SK-N-SH treated with all-trans-retinoic acid at 6 μM for 48 hours (cell line): Measurements from ENCODE around the gene FZR1.

Source experiments
- ATAC-seq: fragments of 200-7000 bp; cut with Tn5 transposase; 3 replicates; pipeline ENCODE4 v1.9.1; 2020; ENCODE audit warnings: mild to moderate bottlenecking, moderate library complexity
- ARNTL ChIP-seq: fragments of 450-650 bp; formaldehyde crosslinking; IDR thresholded peaks from 2 replicates; pipeline ENCODE4 v1.5.0; 2020; ENCODE audit warnings: low read depth, mild to moderate bottlenecking, moderate library complexity, borderline replicate concordance
- CREB5 ChIP-seq: fragments of 250-450 bp; sonication (Bioruptor Pico); IDR thresholded peaks from 2 replicates; pipeline ENCODE4 v1.5.1; 2020; ENCODE audit warnings: low read depth, mild to moderate bottlenecking, moderate library complexity
- GLIS3 ChIP-seq: fragments of 250-450 bp; sonication (Bioruptor Pico); IDR thresholded peaks from 2 replicates; pipeline ENCODE4 v1.5.0; 2020; ENCODE audit warnings: mild to moderate bottlenecking, moderate library complexity
- ISL1 ChIP-seq: fragments of 250-450 bp; sonication (Bioruptor Pico); IDR thresholded peaks from 2 replicates; pipeline ENCODE4 v2.1.2; 2022; ENCODE audit warnings: mild to moderate bottlenecking, moderate library complexity
- PATZ1 ChIP-seq: fragments of 250-450 bp; sonication (Bioruptor Pico); IDR thresholded peaks from 2 replicates; pipeline ENCODE4 v1.8.0; 2020; ENCODE audit warnings: mild to moderate bottlenecking, moderate library complexity, borderline replicate concordance
- POU6F1 ChIP-seq: fragments of 250-450 bp; sonication (Bioruptor Pico); IDR thresholded peaks from 2 replicates; pipeline ENCODE4 v1.8.0; 2021; ENCODE audit warnings: low read depth, mild to moderate bottlenecking, moderate library complexity, borderline replicate concordance
- PPARA ChIP-seq: fragments of 250-450 bp; sonication (Bioruptor Pico); IDR thresholded peaks from 2 replicates; pipeline ENCODE4 v1.5.0; 2020; ENCODE audit warnings: mild to moderate bottlenecking, borderline replicate concordance
- RARB ChIP-seq: fragments of 250-450 bp; sonication (Bioruptor Pico); IDR thresholded peaks from 2 replicates; pipeline ENCODE4 v1.8.0; 2021; ENCODE audit warnings: mild to moderate bottlenecking, moderate library complexity
- SNAI2 ChIP-seq: fragments of 250-450 bp; sonication (Bioruptor Pico); IDR thresholded peaks from 2 replicates; pipeline ENCODE4 v1.5.0; 2020; ENCODE audit warnings: mild to moderate bottlenecking, moderate library complexity
- TOX ChIP-seq: fragments of 250-450 bp; sonication (Bioruptor Pico); IDR thresholded peaks from 2 replicates; pipeline ENCODE4 v1.8.0; 2021; ENCODE audit warnings: mild to moderate bottlenecking, moderate library complexity, borderline replicate concordance
- TSHZ2 ChIP-seq: fragments of 250-450 bp; sonication (Bioruptor Pico); IDR thresholded peaks from 2 replicates; pipeline ENCODE4 v1.5.0; 2020; ENCODE audit warnings: mild to moderate bottlenecking, moderate library complexity
- ZC3H10 ChIP-seq: fragments of 250-450 bp; sonication (Bioruptor Pico); IDR thresholded peaks from 2 replicates; pipeline ENCODE4 v1.5.1; 2021; ENCODE audit warnings: mild to moderate bottlenecking, moderate library complexity
- ZFP3 ChIP-seq: fragments of 250-450 bp; sonication (Bioruptor Pico); IDR thresholded peaks from 2 replicates; pipeline ENCODE4 v1.5.0; 2020; ENCODE audit warnings: mild to moderate bottlenecking, moderate library complexity
- ZFP30 ChIP-seq: fragments of 450-650 bp; formaldehyde crosslinking; IDR thresholded peaks from 2 replicates; pipeline ENCODE4 v1.5.0; 2022; ENCODE audit warnings: mild to moderate bottlenecking, moderate library complexity
- ZNF565 ChIP-seq: fragments of 450-650 bp; formaldehyde crosslinking; conservative IDR thresholded peaks from 2 replicates; pipeline ENCODE4 v1.5.0; 2020; ENCODE audit warnings: low read depth, mild to moderate bottlenecking, moderate library complexity
- ZNF70 ChIP-seq: fragments of 450-650 bp; formaldehyde crosslinking; IDR thresholded peaks from 2 replicates; pipeline ENCODE4 v1.5.0; 2020; ENCODE audit warnings: mild to moderate bottlenecking, moderate library complexity
- ZNF8 ChIP-seq: fragments of 450-650 bp; formaldehyde crosslinking; IDR thresholded peaks from 2 replicates; pipeline ENCODE4 v1.5.0; 2020; ENCODE audit warnings: mild to moderate bottlenecking, moderate library complexity

FZR1 gene

GRCh38 chr19:3515891-3516422 is 9.8 kb downstream of the FZR1 start:
- TF ChIP-seq TSHZ2 (CRISPR knock-in tag) (no peak), POU6F1 (no peak), GLIS3 (no peak)
- TF ChIP-seq, all 23 proteins: peak for 0
- ATAC-seq, result no peak

GRCh38 chr19:3516675-3517207 is 10.6 kb downstream of the FZR1 start:
- no peak for TF ChIP-seq GLIS3
- no peak for TF ChIP-seq PATZ1 (CRISPR knock-in tag)
- no peak for TF ChIP-seq ZFP3 (CRISPR knock-in tag)
- TF ChIP-seq ZNF70 (CRISPR knock-in tag), result no peak
- no peak for TF ChIP-seq PPARA
- TF ChIP-seq ZFP30 (CRISPR knock-in tag), result no peak
- TF ChIP-seq CREB5 (CRISPR knock-in tag), result no peak
- TF ChIP-seq RARB (CRISPR knock-in tag), result no peak
- no peak for TF ChIP-seq SNAI2 (CRISPR knock-in tag)
- no peak for TF ChIP-seq ZNF8
- TF ChIP-seq ISL1 (CRISPR knock-in tag), result no peak
- ATAC-seq, result no peak

- TF ChIP-seq POU6F1 (no peak), ZFP30 (CRISPR knock-in tag) (no peak), TOX (CRISPR knock-in tag) (no peak), PPARA (no peak), CREB5 (CRISPR knock-in tag) (no peak)
- ATAC-seq, result no peak
Observed at GRCh38 chr19:3517638-3518037, 11.5 kb downstream of the FZR1 start.

- ATAC-seq, result no peak
- TF ChIP-seq PATZ1 (CRISPR knock-in tag), result no peak
- TF ChIP-seq GLIS3, result no peak
- TF ChIP-seq ISL1 (CRISPR knock-in tag), result no peak
- no peak for TF ChIP-seq TSHZ2 (CRISPR knock-in tag)
- no peak for TF ChIP-seq ARNTL (CRISPR knock-in tag)
- no peak for TF ChIP-seq ZNF565 (CRISPR knock-in tag)
- no peak for TF ChIP-seq ZC3H10
- no peak for TF ChIP-seq ZFP3 (CRISPR knock-in tag)
- no peak for TF ChIP-seq ZNF70 (CRISPR knock-in tag)
- no peak for TF ChIP-seq TOX (CRISPR knock-in tag)
Observed at GRCh38 chr19:3518255-3518654, 12.1 kb downstream of the FZR1 start.
